HFF-Myc (cell line): ENCODE data around the gene EFCAB9.
"Not testable (repeated sequence)": the region's sequence is repeated elsewhere in the genome, so short reads cannot be mapped to it uniquely, and the experiment has no call there.

Source experiments
- DNase-seq: peaks from one replicate; pipeline ENCODE4 v3.0.0-alpha.2; 2011; ENCODE audit warnings: low read depth; ENCODE audit errors: extremely low read depth
- H3K4me3 ChIP-seq: replicated peaks from 2 replicates; pipeline ENCODE4 v1.5.1; 2011; ENCODE audit warnings: low read depth, mild to moderate bottlenecking, control low read depth, low read length
- TF ChIP-seq, protein P1 (sequence below): IDR thresholded peaks from 2 replicates; pipeline ENCODE4 v1.5.1; 2012; ENCODE audit warnings: mild to moderate bottlenecking, low read depth, low read length, control low read depth; ENCODE audit errors: missing control alignments

The EFCAB9 gene

DNA sequence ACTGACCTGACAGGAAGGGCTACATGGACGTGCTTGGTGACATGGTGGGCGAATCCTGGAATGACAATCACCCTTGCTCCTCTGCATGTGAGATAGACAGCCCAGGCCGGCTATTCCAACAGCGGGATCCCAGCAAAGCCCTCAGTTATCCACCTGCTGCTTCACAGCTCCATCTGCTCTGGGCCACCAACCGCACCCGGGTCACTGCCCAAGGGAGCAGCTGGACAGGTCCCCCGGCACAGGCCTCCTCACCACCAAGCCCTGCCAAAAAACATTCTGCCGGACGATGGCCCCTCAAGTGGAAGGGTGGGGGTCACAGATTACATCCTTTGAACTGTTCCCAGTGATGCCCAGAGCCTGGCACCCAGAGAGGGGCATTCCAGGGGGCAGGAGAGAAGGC, 45.6 kb upstream of the EFCAB9 start:
- TF ChIP-seq, protein P1, sequence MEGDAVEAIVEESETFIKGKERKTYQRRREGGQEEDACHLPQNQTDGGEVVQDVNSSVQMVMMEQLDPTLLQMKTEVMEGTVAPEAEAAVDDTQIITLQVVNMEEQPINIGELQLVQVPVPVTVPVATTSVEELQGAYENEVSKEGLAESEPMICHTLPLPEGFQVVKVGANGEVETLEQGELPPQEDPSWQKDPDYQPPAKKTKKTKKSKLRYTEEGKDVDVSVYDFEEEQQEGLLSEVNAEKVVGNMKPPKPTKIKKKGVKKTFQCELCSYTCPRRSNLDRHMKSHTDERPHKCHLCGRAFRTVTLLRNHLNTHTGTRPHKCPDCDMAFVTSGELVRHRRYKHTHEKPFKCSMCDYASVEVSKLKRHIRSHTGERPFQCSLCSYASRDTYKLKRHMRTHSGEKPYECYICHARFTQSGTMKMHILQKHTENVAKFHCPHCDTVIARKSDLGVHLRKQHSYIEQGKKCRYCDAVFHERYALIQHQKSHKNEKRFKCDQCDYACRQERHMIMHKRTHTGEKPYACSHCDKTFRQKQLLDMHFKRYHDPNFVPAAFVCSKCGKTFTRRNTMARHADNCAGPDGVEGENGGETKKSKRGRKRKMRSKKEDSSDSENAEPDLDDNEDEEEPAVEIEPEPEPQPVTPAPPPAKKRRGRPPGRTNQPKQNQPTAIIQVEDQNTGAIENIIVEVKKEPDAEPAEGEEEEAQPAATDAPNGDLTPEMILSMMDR: no peak
- no peak for DNase-seq
- H3K4me3 ChIP-seq: no peak overlapping the region

DNA sequence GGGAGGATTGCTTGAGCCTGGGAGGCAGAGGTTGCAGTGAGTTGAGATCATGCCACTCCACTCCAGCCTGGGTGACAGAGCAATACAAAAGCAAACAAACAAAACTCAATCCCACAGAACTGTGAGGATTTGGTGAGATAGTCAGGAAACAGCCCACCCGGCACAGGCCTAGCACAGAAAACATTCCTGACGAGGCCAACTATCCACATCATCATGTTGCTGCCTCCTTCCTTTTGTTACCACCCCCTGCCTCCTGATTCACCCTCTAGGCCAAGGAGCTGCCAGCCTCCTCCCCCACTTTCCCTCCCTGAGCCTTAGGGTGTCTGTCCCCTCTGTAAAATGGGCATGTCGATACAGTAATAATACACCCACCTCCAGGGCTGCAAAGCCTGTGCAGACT, 44.9 kb upstream of the EFCAB9 start:
- no peak overlapping the region for H3K4me3 ChIP-seq
- TF ChIP-seq, protein P1: no peak
- no peak for DNase-seq

DNA sequence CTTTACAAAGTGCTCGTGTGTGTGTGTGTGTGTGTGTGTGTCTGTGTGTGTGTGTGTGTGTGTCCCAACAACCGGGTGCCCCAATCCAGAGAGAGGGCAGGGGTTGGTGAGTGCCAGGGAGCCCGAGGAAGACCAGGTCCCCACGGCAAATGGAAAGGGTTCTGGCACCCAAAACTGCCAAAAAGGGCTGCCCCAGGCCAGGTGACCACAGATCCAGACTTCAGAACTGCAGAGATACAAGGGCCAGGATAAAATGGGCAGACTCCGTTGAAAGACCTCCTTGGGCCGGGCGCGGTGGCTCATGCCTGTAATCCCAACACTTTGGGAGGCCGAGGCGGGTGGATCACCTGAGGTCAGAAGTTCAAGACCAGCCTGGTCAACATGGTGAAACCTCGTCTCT, 44.5 kb upstream of the EFCAB9 start:
- DNase-seq, H3K4me3 ChIP-seq: not testable (repeated sequence)

DNA sequence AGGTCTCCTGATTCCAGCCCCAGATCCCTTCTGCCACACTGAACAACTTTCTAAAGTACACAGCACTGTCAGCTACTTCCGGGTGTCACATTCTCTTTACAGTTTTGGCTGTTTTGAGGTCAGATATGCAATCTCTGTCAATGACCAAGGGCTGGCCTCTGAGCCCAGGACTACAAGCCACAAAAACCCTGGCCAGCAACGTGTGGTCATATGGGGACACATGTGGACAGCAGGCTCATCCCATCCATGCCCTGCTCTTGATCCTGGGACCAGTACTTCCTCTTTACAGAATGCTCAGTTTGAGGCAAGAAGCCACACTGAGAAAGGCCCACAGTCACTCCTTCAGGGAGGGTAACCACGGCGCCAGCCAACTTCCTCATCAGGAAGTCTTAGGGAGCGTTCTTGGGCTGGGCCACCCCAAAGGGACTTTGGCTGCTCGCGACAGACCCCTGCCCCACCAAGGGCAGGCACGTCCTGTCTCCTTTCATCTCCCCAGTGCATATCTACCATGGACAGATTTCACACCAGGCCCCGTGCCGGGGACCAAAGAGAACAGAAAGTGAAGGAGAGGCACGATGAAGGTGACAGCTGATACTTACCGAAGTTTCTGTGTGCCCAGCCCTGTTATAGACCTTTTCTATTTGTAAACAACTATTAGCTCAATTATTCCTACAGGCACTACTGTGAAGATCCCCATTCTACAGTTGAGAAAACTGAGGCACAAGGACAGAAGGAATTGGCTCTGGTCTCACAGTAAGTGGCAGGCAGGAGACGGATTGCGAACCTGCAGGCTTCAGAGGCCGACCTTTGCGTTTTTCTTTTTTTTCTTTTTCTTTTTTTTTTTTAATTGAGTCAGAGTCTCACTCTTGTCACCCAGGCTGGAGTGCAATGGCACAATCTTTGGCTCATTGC, 43.2 kb upstream of the EFCAB9 start:
- H3K4me3 ChIP-seq: no peak overlapping the region
- DNase-seq: no peak
- TF ChIP-seq, protein P1: no peak

DNA sequence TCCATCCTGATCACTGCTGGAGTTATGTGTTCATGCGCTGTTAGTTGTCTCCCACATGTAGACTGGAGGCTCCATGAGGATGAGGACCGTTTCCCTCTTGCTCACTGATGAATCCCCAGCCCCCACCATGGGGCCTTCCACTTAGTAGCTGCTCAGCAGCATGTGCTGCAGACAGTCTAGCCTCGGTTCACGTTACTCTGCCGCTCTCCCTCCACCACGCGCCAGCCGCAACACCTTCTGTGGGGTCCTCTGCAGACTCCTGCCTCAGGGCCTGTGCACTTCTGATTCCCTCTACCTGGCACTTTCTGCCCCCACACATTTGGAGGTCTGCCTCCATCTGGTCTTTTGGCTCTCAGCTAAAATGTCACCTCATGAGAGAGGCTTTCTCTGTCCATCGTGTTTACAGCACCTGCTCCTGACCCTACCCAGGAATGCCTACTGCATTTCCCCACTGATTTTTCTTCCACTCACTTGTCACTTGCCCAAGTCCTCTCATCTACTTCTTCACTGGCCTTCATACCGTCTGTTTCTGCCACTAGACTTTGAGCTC, 42.2 kb upstream of the EFCAB9 start:
- H3K4me3 ChIP-seq: no peak overlapping the region
- DNase-seq: no peak
- TF ChIP-seq, protein P1: no peak

DNA sequence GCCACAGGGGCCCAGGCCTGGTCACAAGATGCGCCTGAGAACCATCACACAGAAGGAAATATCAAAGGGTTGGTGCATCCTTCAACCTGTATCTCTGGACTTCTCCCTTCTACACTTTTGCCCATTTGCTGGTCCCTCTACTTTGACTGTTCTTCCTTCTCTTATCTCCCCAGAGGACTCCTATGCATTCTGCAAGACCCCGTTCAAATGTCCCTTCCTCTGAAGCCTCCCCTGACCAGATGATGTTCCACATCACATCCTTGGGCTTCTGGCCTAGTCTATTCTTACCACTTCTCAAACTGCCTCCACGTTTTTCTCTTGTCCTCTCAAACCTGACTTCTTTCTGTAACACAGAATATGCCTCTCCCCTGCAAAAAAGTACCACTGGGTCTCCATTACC, 40.3 kb upstream of the EFCAB9 start:
- TF ChIP-seq, protein P1: no peak
- no peak overlapping the region for H3K4me3 ChIP-seq
- no peak for DNase-seq

DNA sequence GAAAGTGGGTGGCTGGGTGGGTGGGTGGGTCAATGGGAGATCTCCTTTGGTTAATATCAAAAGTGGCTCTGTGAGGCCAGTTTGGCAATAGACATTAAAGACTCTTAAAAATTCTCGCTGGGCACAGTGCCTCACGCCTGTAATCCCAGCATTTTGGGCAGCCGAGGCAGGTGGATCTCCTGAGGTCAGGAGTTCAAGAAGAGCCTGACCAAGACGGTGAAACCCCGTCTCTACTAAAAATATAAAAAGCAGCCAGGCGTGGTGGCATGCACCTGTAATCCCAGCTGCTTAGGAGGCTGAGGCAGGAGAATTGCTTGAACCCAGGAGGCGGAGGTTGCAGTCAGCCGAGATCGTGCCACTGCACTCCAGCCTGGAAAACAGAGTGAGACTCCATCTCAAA, 38.9 kb upstream of the EFCAB9 start:
- H3K4me3 ChIP-seq, DNase-seq: not testable (repeated sequence)

DNA sequence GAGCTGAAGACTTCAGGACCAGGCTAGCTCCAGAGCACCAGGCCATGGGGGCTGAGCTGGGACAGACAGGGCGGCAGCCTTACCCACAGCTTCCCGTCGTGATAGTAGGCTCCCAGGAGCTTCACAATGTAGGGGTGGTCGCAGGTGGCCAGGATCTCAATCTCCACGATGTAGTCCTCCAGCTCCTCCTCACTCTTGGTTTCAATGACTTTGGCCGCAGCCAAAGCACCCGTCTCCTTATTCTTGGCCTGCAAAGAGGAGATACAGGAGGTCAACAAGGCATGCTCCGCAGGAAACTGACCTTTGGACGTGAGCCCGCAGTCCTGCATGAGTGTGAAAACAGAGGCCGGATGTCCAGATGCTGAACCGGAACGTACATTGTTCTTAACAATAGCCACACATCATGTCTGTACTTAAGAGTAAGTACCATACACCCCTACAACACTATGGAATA, 37.4 kb upstream of the EFCAB9 start:
- no peak for DNase-seq
- H3K4me3 ChIP-seq: no peak overlapping the region
- TF ChIP-seq, protein P1: no peak
